Anterior cingulate cortex (tissue), 58 donors: ENCODE measurements around the gene TAS1R2.

ENCODE experiments used
- DNase-seq, 58 donors: peaks; one replicate each; lab custom pipeline; 2025; lab: John Stamatoyannopoulos, UW

The TAS1R2 gene

GRCh38 chr1:18828224-18828623, 31.2 kb downstream of the TAS1R2 start:
- DNase-seq: no peak

DNA sequence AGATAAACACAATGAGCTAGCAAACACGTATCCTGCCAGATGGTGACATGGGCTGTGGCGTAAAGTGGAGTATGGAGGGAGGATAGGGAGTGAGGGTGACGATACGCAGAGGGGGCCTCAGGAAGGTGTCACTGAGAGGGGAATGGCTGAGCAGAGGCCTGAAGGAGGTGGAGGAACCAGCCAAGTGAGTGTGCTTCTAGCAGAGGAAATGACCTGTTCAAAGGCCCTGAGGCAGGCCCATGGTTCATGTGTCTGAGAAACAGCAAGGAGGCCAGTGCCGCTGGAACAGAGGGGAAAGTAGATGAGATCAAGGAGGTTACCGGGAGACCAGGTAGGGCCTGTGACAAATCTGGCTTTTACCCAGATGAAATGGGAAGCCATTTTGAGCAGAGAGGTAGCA, 36.0 kb downstream of the TAS1R2 start:
- DNase-seq: no peak

- DNase-seq: peak in 54 of 58 donors; percentile 5 to 81 (median 30)
Observed at GRCh38 chr1:18820791-18821641, 38.4 kb downstream of the TAS1R2 start.

GRCh38 chr1:18819986-18820790, 39.3 kb downstream of the TAS1R2 start:
- DNase-seq: no peak

GRCh38 chr1:18819203-18819602, 40.3 kb downstream of the TAS1R2 start:
- DNase-seq: no peak

GRCh38 chr1:18817795-18818435, 41.5 kb downstream of the TAS1R2 start:
- no peak for DNase-seq

GRCh38 chr1:18817316-18817715, 42.1 kb downstream of the TAS1R2 start:
- no peak for DNase-seq

DNA sequence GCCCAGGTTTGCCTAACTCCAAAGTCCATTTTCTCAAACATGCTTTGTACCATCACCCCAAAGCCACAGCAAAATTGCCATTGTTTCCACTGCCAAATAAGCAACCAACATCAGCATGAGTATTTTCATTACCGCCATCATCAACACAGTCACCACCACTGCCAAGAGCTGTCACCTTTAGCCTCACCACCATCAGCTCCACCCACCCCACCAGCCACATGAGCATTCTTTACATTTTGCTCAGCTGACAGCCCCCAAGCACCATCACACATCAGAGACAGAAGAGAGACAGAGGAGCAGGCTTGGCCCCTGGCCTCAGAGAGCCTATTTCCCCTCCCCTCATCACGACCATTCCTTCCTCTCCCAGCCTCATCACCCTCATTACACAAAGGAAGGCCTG, 42.7 kb downstream of the TAS1R2 start:
- DNase-seq: no peak

- no peak for DNase-seq
Observed at GRCh38 chr1:18814874-18815531, 44.5 kb downstream of the TAS1R2 start.

DNA sequence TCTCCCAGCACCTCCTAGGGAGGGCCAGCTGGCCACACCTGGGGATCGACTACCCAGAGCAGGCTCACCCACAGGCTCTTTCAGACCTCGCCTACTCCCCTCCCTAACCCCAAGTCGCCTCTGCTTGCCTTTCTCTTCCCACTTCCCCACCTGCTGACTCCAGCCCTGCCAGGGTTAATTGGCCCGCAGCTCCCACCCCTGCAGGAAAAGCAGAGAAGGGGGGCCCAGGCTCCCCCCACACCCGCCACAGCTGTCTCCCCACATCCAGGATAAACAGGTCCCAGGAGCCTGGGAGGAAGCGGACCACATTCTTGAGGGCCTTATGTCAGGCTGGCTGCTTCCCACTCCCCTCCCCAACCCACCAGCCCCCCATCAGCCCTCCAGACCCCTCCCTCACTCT, 45.0 kb downstream of the TAS1R2 start:
- DNase-seq: no peak

DNA sequence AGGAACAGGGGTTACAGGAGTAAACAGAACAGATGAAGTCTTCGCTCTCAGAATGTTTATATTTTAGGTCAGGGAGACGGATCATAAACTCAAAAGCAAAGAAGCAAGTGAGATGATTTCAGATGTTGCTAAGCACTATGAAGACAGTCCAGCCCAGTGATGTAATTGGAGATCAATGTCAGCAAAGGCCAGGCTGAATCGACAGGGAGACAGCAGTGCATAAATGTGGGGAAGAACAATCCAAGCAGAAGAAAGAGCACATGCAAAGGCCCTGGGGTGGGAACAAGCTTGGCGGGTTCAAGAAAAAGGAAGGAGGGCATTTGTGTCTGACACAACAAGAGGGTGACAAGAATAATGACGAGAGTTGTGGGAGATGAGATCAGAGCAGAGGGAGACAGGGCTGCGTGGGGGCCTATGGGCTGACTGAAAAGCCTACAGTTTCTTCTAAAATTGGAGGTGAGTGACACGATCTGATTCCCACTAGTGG, 47.0 kb downstream of the TAS1R2 start:
- DNase-seq: no peak

GRCh38 chr1:18811733-18812452, 47.6 kb downstream of the TAS1R2 start:
- DNase-seq: no peak

DNA sequence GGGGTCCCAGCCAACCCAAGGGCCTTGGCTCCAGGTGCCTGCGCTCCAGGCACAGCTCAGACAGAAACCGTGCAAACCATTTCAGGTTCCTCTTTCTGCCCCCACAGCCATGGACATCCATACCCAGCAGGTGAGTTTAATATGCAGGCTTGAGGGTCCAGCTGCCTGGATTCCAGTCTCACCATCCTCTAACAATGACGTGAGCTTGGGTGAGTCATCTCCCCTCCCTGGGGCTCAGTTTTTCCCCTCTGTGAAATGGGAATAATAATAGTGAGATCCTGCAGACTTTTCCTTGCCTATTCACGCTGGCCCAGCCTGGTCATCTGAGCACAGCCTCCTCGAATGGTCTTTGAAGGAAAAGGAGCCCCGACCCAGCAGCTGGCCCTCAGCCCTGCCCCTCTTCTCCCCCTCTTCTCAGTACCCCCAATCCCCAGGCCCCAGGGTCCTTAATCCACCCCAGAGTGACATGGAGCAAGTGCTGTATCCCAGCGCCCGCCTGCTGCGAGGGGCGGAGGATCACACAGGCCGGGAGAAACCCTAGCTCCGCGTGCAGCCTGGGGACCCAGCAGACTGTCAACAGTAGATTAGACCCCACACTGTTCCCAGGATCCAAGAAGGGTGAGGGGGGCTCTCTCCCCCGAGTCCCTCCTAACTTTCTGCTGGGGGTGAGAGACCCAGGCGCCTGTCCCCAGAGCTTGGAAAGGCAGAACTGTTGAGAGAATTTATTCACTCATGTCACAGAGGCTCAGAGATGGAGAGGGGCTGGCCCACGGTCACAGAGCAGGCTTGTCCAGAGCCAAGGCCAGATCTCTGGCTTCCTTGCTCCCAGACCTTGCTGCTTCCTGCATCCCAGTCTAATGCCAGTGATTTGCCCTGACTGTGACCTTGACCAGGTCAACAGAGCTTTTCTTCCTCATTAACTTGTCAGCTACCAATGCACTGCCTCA, 49.2 kb downstream of the TAS1R2 start:
- DNase-seq: no peak

DNA sequence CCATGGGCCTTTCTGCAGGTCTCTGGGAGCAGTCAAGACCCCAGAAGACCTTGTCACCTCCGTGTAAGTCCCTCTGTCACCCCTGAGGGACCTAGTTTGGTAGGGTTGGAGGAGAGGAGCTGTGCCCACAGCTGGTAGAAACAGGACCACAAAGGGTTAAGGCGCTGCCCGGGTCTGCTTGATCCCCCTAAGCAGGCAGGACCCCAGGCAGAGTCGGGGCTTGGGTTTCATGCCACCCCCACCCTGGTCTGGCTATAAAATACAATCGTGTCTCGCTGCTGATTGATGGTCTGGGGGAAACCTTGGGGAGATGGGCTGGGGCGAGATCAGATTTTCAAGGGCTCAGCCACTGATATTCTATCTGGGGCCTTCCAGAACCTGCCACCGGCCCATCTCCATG, 50.9 kb downstream of the TAS1R2 start:
- DNase-seq: no peak

DNA sequence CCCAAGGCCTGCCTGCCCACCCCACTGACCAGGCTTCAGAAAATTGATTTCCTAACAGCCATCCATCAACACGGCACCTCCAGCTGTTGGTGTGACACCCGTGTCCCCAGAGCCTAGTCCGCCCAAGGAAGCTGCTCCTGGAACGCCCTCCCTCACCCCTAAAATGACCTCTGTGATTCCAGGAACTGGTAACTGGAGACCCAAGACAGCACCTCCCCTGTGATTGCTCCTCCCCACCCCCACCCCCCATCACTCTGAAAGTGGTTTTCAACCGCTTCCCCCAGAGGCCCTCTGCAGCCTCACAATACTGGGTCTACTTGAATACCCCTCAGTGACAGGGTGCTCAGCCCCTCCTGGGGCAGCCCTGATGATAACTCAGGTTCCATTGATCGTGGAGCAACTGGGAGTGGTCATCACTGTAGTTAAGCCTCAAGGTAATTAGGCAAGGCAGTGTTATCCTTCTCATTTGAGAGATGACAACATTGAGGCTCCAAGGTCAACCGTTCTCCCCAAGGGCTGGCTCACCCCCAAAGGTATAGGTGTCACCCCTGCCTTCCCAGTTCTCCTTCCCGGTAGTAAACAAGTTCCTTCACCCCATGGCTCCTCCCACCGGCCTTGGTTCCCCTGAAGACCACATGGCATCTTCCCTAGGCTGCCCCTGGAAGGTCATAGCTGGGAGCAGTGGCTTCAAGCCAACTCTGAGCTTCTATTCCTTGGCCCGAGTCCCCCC, 52.0 kb downstream of the TAS1R2 start:
- DNase-seq: no peak

DNA sequence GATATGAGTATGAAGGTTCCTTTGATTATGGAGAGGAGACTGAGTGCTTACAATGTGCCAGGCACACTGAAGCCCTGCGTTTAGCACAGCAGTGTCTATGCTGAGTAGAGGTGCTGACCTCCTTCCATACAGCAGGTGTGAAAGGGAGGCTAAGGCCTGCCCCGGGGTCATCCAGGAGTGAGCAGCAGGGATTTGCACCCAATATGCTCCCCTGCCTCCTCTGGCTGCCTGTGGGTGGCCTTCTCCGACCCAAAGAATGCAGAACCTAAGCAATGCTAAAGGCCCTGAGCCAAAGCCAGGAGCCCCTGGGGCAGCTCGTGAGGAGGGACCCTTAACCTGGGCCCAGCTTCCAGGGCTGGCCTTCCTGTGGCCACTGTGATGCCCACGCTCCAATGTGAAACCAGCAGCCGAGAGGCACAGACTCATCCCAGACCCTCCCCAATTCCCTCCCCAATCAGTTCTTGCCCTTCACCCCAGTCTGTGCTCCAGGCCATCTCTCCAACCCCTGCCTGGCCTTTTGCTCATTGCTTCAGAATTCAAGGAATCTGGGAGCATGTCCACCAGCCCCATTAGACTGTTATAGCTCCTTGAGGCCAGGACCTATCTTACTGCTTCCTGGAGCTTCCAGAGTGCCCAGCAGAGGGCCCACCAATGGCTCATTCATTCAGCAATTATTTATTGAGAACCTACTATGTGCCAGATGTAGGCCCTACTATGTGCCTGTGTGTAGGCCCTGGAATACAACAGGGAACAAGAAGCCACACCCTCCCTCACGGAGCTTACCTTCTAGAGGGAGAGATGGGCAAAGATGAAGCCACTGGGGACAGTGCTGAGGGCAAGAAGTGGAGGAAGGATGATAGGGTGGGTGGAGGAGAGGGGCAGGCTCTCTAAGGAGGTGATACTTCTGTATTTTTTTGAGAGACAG, 53.3 kb downstream of the TAS1R2 start:
- no peak for DNase-seq
